CD4-positive, alpha-beta T cell treated with Interleukin-4 for 1 hour (primary cell): ENCODE results near the gene SGPP1.
"Not testable (repeated sequence)": the region's sequence is repeated elsewhere in the genome, so short reads cannot be mapped to it uniquely, and the experiment has no call there.

ENCODE experiments used
- DNase-seq, 2 donors: peaks; one replicate each; pipeline ENCODE4 v3.0.0-alpha.2; 2020 to 2022

SGPP1 gene

GRCh38 chr14:63725786-63726460 is 1.9 kb downstream of the SGPP1 start:
- DNase-seq, result no peak

- peak in 1 of 2 donors; percentile 34 for DNase-seq
Measured at GRCh38 chr14:63717702-63718101, 10.2 kb downstream of the SGPP1 start.

- no peak for DNase-seq
Measured at GRCh38 chr14:63715360-63715759, 12.5 kb downstream of the SGPP1 start.

GRCh38 chr14:63713764-63714163 is 14.1 kb downstream of the SGPP1 start:
- DNase-seq, result no peak

GRCh38 chr14:63713058-63713457 is 14.8 kb downstream of the SGPP1 start:
- DNase-seq, result peak in 1 of 2 donors; percentile 9

GRCh38 chr14:63712123-63712522 is 15.7 kb downstream of the SGPP1 start:
- DNase-seq, result no peak

GRCh38 chr14:63710497-63710896 is 17.4 kb downstream of the SGPP1 start:
- no peak for DNase-seq

GRCh38 chr14:63709589-63709988 is 18.3 kb downstream of the SGPP1 start:
- no peak for DNase-seq

GRCh38 chr14:63707216-63707615 is 20.6 kb downstream of the SGPP1 start:
- no peak for DNase-seq

- DNase-seq, result no peak
Measured at GRCh38 chr14:63705561-63706070, 22.2 kb downstream of the SGPP1 start.

- DNase-seq, result not testable (repeated sequence)
Measured at GRCh38 chr14:63702530-63702929, 25.3 kb downstream of the SGPP1 start.

GRCh38 chr14:63701606-63702299 is 26.1 kb downstream of the SGPP1 start:
- no peak for DNase-seq

- no peak for DNase-seq
Measured at GRCh38 chr14:63692310-63693020, 35.4 kb downstream of the SGPP1 start.

GRCh38 chr14:63689132-63689531 is 38.7 kb downstream of the SGPP1 start:
- DNase-seq, result no peak

- no peak for DNase-seq
Measured at GRCh38 chr14:63686926-63687325, 40.9 kb downstream of the SGPP1 start.

GRCh38 chr14:63685401-63685800 is 42.5 kb downstream of the SGPP1 start:
- no peak for DNase-seq

GRCh38 chr14:63682727-63683593 is 44.9 kb downstream of the SGPP1 start:
- no peak for DNase-seq

- DNase-seq, result no peak
Measured at GRCh38 chr14:63678536-63678935, 49.3 kb downstream of the SGPP1 start.

GRCh38 chr14:63677891-63678379 is 49.9 kb downstream of the SGPP1 start:
- no peak for DNase-seq

- DNase-seq, result no peak
Measured at GRCh38 chr14:63676615-63677014, 51.2 kb downstream of the SGPP1 start.

- no peak for DNase-seq
Measured at GRCh38 chr14:63673886-63674497, 53.9 kb downstream of the SGPP1 start.

- DNase-seq, result no peak
Measured at GRCh38 chr14:63673255-63673654, 54.6 kb downstream of the SGPP1 start.
